Esophagus muscularis mucosa (tissue), 3 donors: ENCODE measurements around the gene AWAT1.

Experiments used
- CTCF ChIP-seq, 3 experiments: fragments of 200-600 bp in 2 of 3; fragments of 450-650 bp in 1 of 3; sonication (generic) in 2 of 3; IDR thresholded peaks; one replicate each; pipeline ENCODE4 v1.5.1; 2017 to 2019; ENCODE audit warnings: antibody characterized with exemption in 3 of 3, mild to moderate bottlenecking in 2 of 3, moderate library complexity in 1 of 3
- POLR2A ChIP-seq: fragments of 450-650 bp; IDR thresholded peaks from one replicate; pipeline ENCODE4 v1.6.1; 2017; ENCODE audit warnings: antibody characterized with exemption, moderate library complexity, mild to moderate bottlenecking, low read depth

DNA sequence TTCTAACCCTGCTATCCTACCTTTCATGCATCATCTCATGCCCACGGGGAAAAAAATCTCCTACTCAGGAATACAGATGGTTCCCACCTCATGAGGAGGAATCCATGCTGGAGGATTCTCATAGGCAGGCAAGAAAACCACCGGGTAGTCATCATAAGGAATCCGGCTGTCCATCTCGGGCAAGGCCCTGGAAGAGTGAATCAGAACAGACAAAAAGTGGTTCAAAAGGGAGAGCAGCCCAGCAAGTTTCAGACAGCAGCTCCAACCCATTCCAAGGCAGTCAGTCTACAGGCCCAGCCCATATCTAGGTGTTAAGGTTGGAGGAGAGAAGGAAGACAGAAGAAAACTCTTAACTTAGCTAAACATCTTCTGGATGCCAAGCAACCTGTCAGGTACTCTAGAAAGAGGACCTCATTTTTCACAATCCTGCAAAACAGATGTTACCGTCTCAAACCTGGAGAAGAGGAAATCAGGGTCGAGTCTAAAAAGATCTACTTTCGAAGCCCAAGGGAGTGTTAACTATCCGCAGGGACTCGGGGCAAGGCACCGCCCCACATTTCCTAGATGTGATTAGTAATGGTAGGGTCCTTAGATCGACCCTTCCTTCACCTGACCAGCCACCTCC is 54.8 kb downstream of the AWAT1 start:
- TF ChIP-seq CTCF (IDR thresholded peaks at IDR 0.05) (no peak), POLR2A (no peak)
